Kidney glomerular epithelial cell (primary cell): ENCODE data around the gene MPP3.
A peak's percentile ranks its signal among the peaks of the same experiment; 100 is the strongest.

Experiments used
- DNase-seq: peaks from one replicate; lab custom pipeline; 2025; lab: John Stamatoyannopoulos, UW

MPP3 gene

GRCh38 chr17:43772877-43773648 is 59.9 kb downstream of the MPP3 start:
- DNase-seq, result no peak

- no peak for DNase-seq
Measured at GRCh38 chr17:43771463-43771862, 61.5 kb downstream of the MPP3 start.

GRCh38 chr17:43770957-43771356 is 62.0 kb downstream of the MPP3 start:
- DNase-seq, result no peak

- DNase-seq, result no peak
Measured at GRCh38 chr17:43769859-43770258, 63.1 kb downstream of the MPP3 start.

- DNase-seq, result no peak
Measured at GRCh38 chr17:43769426-43769825, 63.5 kb downstream of the MPP3 start.

- no peak for DNase-seq
Measured at GRCh38 chr17:43768943-43769342, 64.0 kb downstream of the MPP3 start.

GRCh38 chr17:43768382-43768781 is 64.6 kb downstream of the MPP3 start:
- no peak for DNase-seq

- no peak for DNase-seq
Measured at GRCh38 chr17:43767713-43768059, 65.3 kb downstream of the MPP3 start.

- DNase-seq, result no peak
Measured at GRCh38 chr17:43767053-43767712, 65.8 kb downstream of the MPP3 start.

- DNase-seq, result no peak
Measured at GRCh38 chr17:43766413-43767052, 66.4 kb downstream of the MPP3 start.

GRCh38 chr17:43760254-43760852 is 72.6 kb downstream of the MPP3 start:
- DNase-seq, result peak; percentile 91

GRCh38 chr17:43759836-43760235 is 73.1 kb downstream of the MPP3 start:
- DNase-seq, result no peak

GRCh38 chr17:43758497-43759174 is 74.3 kb downstream of the MPP3 start, which contains the start of gene SOST:
Gene SOST (minus strand): TSS chr17:43758791. CDS start chr17:43758741, 50 bp downstream.
- DNase-seq, result no peak

GRCh38 chr17:43758086-43758485 is 74.9 kb downstream of the MPP3 start:
- DNase-seq, result no peak

GRCh38 chr17:43757171-43757660 is 75.7 kb downstream of the MPP3 start:
- DNase-seq, result no peak

- no peak for DNase-seq
Measured at GRCh38 chr17:43756201-43756600, 76.7 kb downstream of the MPP3 start.

GRCh38 chr17:43755389-43755875 is 77.5 kb downstream of the MPP3 start:
- DNase-seq, result no peak

- no peak for DNase-seq
Measured at GRCh38 chr17:43754947-43755346, 78.0 kb downstream of the MPP3 start.

GRCh38 chr17:43753493-43754129 is 79.3 kb downstream of the MPP3 start:
- DNase-seq, result no peak
